ENCODE measurements around the gene PTPRT.
A peak's percentile ranks its signal among the peaks of the same experiment; 100 is the strongest.

Gene PTPRT

DNA sequence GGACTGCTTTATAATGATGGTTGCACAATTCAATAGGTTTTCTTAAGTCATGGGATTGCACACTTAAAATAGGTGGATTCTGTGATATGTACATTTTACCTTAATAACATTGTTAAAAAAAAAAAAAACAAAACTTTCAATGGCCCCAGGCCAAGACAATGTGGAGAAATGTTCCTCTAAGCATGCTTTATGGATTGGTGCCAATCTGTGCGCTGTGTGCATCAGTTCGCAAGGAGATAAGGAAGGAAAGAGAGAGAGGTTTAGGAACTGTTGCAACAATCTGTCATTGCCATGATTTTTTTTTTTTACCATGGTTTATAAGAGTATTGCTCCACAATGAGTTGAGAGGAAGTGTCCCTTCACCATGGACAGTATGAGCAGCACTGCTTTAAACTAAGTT lies 399.6 kb downstream of the PTPRT start:
- intact Hi-C loops (cut with DNase I) = no loop called here
- peak in 1 of 42 donors; percentile 38 for DNase-seq

DNA sequence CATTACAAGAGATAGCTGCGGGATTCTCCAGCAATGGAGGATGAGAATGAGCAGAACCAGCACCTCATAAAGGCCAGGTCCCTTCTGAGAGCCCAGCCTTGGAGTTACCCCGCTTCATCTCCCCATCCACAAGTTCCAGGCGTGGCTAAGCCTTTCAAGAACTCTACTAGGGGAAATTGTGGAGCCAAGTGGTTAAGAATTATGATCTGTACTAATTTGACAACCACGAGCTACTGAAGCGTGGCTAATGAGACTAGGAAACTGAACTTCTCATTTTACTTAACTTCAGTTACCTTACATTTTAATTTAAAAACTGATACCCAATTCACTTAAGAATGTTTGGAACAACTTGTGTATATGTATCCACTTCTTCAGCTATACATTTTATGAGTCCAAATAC lies 401.0 kb downstream of the PTPRT start:
- intact Hi-C loops (cut with DNase I) = no loop called here
- peak in 1 of 42 donors; percentile 18 for DNase-seq

GRCh38 chr20:42785041-42785440 lies 404.7 kb downstream of the PTPRT start:
- intact Hi-C loops (cut with DNase I) = no loop called here

DNA sequence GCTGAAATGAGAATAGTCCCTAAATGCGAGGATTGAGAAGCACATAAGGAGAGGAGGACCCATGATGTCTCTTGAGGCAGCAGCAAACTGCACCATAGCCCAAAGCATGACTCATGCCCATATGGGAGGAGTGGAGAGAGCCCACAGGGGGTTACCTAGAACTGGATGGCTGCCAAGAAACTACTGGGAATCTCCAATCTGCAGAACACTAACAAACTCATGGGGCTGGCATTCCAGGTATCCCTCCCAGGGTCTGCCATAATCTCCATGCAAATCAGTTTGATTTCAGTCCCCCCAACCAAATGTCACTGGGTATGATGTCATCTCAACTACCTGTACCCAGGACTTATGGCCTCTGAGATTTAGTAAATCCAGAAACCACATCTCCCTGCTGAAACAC lies 410.5 kb downstream of the PTPRT start:
- no peak for DNase-seq

More at GRCh38 chr20:42785041-42785440, 404.7 kb downstream of the PTPRT start:
- DNase-seq = no peak

GRCh38 chr20:42775866-42776265 lies 413.8 kb downstream of the PTPRT start:
- intact Hi-C loops (cut with DNase I) = no loop called here
- no peak for DNase-seq

More for the DNA sequence above, 410.5 kb downstream of the PTPRT start:
- intact Hi-C loops (cut with DNase I) = no loop called here

GRCh38 chr20:42775037-42775436 lies 414.7 kb downstream of the PTPRT start:
- peak in 3 of 42 donors; percentile 6 to 19 (median 13) for DNase-seq
- intact Hi-C loops (cut with DNase I) = no loop called here

DNA sequence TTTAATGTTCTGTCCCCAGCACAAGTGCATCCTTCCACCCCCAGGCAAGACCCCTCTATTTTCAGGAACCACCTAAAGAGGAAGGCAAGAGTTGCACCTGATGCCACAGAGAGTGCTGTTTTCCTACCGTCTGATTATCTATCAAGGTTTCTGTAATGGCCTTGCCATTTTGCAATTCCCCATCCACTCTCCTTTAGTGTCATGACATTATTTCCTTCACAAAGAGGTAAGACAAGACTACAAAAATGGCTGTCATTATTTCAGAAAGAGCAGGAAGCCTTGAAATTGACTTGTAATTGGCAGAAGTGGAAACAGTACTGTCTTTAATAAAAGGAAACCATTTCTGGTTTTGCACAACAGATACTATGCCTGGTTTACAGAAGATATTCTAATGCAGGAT lies 426.7 kb downstream of the PTPRT start:
- intact Hi-C loops (cut with DNase I) = no loop called here
- DNase-seq = no peak

DNA sequence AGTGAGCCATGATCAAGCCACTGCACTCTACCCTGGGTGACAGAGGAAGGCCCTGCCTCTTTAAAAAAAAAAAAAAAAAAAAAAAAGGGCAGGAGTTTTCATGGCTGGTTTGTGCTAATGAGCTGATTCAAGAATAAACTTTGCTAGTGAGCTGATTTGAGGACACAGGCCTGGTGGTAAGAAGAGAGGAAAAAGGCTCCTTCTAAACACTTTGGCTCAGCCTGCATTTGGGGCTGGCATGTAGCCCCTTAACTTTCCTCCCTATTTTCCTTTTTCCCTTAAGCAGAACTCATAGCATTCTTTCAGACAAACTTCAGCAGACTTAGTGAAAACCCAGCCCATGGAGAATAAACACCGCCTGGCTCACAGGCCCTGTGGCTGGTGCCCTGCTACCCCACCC lies 432.7 kb downstream of the PTPRT start:
- no peak for DNase-seq
- intact Hi-C loops (cut with DNase I) = no loop called here

- no peak for DNase-seq
- intact Hi-C loops (cut with DNase I) = no loop called here
Observed at GRCh38 chr20:42754706-42755105, 435.0 kb downstream of the PTPRT start.

- no peak for DNase-seq
- intact Hi-C loops (cut with DNase I) = no loop called here
Observed at GRCh38 chr20:42752620-42753019, 437.1 kb downstream of the PTPRT start.

DNA sequence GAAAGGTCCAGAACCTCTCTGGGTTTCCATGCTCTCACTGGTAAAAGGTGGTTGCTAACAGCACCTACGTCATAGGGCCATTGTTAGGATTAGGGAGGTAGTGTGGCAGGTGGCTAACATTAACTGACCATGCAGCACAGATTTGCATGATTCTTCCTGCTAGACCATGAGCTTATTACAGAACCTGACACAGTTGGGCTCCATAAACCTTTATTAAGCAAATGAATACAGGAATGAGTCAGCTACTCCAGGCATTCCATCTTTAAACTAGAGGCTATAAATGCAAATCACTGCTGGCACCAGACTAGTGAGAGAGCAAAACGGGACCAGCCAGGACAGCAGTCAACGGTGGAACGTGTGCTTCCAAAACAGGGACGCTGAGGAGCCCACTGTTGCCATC lies 440.1 kb downstream of the PTPRT start:
- intact Hi-C loops (cut with DNase I) = no loop called here
- no peak for DNase-seq

GRCh38 chr20:42747765-42748411 lies 441.8 kb downstream of the PTPRT start:
- DNase-seq = no peak
- intact Hi-C loops (cut with DNase I) = no loop called here

DNA sequence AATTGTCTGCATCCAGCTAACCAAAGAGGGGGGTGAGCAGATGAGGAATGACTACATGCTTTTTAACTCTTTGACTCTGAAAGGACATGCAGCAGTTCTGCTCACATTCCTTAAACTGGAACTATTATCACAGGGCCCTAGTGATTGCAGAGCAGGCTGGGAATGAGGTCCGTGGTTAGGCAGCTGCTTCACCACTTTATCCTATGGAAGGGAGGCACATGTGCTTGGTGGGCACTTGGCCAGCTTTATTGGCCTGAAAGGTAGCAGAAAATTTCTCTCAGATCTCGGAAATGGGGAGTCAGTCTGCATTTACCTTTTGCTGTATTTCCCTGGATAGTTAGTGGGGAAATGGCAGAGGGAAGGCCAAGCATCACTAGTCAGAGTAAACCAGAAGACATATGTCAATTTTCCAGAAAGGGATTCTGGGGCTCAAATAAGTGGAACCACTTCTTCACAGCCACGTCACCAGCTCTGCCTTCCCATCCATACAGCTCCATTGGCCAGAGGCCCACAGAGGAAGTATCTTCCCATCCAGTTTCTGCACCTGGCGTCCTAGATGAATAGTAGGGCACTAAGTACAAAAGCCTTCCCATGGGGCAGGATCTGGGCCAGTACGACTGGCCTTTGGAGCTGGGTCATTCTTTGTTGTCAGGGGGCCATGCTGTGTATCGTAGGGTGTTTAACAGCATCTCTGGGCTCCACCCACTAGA lies 444.8 kb downstream of the PTPRT start:
- DNase-seq = no peak
- intact Hi-C loops (cut with DNase I) = no loop called here

DNA sequence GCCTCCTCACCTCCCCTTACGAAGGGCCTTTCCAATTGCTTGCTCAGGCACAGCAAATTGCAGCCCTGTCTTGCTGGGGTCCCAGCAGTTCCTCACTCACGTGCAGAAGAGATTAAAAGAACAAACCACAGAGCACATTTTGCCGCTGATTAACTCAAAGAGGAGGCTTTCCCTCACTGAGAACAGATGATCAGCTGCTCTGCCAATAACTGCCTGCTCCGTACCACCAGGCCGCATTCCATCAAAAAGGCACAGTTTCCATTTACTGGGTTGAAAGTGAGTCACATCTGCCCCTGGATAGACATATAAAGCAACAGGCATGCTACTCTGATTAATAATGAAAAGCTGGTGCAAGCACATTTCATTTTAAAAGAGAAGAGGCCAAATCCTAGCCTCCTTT lies 446.8 kb downstream of the PTPRT start:
- intact Hi-C loops (cut with DNase I) = no loop called here
- DNase-seq = no peak

DNA sequence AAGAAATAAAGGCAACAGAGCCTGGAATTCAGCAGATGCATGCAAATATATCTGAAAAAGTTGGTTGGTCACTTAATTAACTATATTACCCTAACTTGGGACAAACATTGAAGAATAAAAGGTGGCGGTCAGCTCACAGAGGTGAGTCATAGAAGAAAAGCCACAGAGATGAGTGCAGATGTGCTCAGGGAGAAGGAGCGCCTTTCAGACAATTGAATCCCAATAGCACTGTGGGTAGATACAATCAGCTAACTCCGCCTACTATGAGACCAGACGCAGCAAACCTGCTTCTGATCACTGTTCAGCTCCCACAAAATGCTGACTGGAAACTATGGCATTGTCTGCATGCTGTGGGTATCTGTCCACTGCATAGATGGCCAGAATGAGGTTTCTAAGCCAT lies 447.8 kb downstream of the PTPRT start:
- intact Hi-C loops (cut with DNase I) = no loop called here
- no peak for DNase-seq

- DNase-seq = peak in 18 of 42 donors; percentile 8 to 51 (median 24)
- intact Hi-C loops (cut with DNase I) = no loop called here
Observed at GRCh38 chr20:42740226-42740870, 449.4 kb downstream of the PTPRT start.

GRCh38 chr20:42739683-42740082 lies 450.0 kb downstream of the PTPRT start:
- DNase-seq = no peak
- intact Hi-C loops (cut with DNase I) = no loop called here

DNA sequence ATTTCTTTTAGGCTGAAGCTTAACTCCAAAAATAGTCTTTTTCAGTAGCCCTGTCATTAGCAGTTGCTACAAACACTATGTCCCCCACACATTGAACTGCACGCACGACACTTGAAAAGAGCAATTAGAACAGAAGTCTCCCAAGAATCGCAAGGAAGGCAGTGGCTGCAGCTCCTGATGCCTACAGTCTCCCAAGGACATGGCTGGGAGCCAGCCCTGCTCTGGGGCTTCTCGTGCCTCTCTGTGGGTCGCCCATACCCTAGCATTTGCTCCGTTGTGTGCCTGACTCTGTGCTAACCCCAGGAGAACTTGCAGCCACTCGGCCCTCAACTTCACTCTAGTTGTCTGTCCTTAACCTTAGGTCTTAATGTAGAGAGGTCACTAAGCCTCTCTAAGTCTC lies 454.2 kb downstream of the PTPRT start:
- intact Hi-C loops (cut with DNase I) = no loop called here
- no peak for DNase-seq

DNA sequence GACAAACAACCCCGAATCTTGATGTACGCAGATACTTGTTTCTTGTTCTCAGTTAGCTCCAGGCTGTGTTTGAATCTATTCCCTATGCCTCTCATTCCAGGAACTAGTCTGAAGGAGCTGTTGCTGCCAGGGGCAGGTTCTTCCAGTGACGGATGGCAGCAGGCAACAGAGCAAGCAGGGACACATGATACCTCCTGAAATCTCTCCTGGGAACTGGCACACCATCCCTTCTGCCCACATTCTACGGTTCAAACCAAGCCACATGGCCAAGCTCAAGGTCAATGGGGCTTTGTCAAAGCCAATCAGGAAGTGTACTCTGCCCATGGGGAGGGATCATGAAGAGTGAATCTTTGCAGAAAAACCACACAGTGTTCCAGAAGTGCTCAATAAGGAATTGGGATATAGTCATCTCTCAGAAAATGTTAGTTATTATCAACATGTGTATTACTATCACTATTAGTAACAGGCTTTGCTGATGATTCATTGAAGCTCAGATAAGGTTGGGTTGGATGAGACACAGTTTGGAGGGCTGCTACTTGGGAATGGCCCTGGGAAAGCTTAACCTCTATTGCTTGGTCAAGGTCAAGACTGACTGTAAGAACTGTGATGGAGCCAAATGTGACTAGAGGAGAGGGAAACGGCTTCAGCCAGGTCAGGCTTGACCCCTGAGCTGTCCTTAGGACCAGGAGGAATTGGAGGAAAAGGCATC lies 454.9 kb downstream of the PTPRT start:
- intact Hi-C loops (cut with DNase I) = no loop called here
- DNase-seq = no peak

- intact Hi-C loops (cut with DNase I) = no loop called here
Observed at GRCh38 chr20:42721923-42722322, 467.8 kb downstream of the PTPRT start.

More at GRCh38 chr20:42721923-42722322, 467.8 kb downstream of the PTPRT start:
- no peak for DNase-seq
